ENCODE measurements around the gene PRKAG2.

GRCh38 chr7:151800391-151800790, 76.5 kb downstream of the PRKAG2 start:
- TF ChIP-seq, protein P1, sequence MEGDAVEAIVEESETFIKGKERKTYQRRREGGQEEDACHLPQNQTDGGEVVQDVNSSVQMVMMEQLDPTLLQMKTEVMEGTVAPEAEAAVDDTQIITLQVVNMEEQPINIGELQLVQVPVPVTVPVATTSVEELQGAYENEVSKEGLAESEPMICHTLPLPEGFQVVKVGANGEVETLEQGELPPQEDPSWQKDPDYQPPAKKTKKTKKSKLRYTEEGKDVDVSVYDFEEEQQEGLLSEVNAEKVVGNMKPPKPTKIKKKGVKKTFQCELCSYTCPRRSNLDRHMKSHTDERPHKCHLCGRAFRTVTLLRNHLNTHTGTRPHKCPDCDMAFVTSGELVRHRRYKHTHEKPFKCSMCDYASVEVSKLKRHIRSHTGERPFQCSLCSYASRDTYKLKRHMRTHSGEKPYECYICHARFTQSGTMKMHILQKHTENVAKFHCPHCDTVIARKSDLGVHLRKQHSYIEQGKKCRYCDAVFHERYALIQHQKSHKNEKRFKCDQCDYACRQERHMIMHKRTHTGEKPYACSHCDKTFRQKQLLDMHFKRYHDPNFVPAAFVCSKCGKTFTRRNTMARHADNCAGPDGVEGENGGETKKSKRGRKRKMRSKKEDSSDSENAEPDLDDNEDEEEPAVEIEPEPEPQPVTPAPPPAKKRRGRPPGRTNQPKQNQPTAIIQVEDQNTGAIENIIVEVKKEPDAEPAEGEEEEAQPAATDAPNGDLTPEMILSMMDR (IDR thresholded peaks at IDR 0.05; ENCODE audit: low read length), result no peak
- TF ChIP-seq EZH2 (IDR thresholded peaks at IDR 0.05; ENCODE audit: borderline replicate concordance, low read length), result no peak

Data from OCI-LY1 (cell line).